ENCODE results near the gene CFD. TPM values are rescaled to one million over a fixed set of nuclear protein-coding genes. Genes with fewer than 3 reads are reported as not detected.

The CFD gene
- total RNA-seq, 1 experiment from 2014 or later = 1.7 TPM

DNA sequence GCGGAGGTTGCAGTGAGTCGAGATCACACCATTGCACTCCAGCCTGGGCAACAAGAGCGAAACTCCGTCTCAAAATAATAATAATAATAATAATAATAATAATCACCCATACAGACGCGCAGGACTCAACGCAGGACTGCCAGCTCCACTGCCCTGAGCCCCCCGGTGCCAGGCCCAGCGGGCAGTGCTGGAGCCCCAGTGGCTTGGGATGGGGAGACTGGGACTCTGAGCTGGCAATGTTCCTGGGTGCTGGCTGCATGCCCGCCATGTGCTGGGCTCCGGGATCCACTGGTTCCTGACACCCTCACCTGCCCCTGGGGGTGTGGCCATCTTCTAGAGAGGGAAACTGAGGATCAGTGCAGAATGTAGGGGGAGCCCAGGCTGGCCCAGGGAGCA, 32.2 kb upstream of the CFD start (continued):
- TF ChIP-seq, protein P1, sequence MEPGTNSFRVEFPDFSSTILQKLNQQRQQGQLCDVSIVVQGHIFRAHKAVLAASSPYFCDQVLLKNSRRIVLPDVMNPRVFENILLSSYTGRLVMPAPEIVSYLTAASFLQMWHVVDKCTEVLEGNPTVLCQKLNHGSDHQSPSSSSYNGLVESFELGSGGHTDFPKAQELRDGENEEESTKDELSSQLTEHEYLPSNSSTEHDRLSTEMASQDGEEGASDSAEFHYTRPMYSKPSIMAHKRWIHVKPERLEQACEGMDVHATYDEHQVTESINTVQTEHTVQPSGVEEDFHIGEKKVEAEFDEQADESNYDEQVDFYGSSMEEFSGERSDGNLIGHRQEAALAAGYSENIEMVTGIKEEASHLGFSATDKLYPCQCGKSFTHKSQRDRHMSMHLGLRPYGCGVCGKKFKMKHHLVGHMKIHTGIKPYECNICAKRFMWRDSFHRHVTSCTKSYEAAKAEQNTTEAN (CRISPR knock-in tag; IDR thresholded peaks at IDR 0.05) = no peak
- TF ChIP-seq OVOL2 (CRISPR knock-in tag; IDR thresholded peaks at IDR 0.05; ENCODE audit: borderline replicate concordance) = no peak

DNA sequence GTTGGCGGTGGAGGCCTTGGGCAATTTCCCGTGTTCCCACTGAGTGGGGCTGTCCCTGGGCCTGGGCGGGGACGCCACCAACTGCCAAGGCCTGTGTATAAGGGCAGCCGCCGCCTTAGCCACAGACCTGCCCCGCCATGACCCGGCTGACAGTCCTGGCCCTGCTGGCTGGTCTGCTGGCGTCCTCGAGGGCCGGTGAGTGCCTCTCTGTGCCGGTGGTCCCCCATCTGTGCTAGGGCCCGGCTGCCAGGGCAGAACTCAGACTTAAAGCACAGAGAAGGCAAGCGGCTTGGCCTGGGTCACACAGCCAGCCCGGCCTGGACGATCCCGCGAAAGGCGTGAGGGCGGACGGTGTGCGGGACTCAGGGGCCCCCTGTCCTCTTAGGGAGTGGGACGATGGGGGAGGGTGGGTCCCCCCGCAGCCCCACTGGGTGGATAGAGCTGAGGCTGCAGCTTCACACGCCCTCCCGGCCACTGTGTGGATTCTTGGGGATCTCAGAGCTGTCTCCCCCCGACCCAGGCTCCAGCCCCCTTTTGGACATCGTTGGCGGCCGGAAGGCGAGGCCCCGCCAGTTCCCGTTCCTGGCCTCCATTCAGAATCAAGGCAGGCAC, 31.6 kb upstream of the CFD start, which contains the start of gene AZU1:
Gene AZU1, plus strand, starts transcription at position 128 of the 612 bp plus-strand sequence. Its CDS starts 10 bp downstream, at position 138.
- ATAC-seq (no peak; the same call in 1 of the 2 replicates), DNase-seq (ENCODE audit: low spot score) (no peak)
- Mint-ChIP-seq H3K27me3 (ENCODE audit: low read depth) (no peaks in the 10 kb centered on the region), H3K4me1 (peaks cover 7% of the 10 kb centered on the region), H3K36me3 (no peaks in the 10 kb centered on the region), H3K4me3 (no peak within 1 kb of the TSS), H3K9me3 (no peaks in the 10 kb centered on the region), H3K27ac (no peak within 1 kb of the TSS)
- TF ChIP-seq, protein P2, sequence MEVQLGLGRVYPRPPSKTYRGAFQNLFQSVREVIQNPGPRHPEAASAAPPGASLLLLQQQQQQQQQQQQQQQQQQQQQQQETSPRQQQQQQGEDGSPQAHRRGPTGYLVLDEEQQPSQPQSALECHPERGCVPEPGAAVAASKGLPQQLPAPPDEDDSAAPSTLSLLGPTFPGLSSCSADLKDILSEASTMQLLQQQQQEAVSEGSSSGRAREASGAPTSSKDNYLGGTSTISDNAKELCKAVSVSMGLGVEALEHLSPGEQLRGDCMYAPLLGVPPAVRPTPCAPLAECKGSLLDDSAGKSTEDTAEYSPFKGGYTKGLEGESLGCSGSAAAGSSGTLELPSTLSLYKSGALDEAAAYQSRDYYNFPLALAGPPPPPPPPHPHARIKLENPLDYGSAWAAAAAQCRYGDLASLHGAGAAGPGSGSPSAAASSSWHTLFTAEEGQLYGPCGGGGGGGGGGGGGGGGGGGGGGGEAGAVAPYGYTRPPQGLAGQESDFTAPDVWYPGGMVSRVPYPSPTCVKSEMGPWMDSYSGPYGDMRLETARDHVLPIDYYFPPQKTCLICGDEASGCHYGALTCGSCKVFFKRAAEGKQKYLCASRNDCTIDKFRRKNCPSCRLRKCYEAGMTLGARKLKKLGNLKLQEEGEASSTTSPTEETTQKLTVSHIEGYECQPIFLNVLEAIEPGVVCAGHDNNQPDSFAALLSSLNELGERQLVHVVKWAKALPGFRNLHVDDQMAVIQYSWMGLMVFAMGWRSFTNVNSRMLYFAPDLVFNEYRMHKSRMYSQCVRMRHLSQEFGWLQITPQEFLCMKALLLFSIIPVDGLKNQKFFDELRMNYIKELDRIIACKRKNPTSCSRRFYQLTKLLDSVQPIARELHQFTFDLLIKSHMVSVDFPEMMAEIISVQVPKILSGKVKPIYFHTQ (CRISPR knock-in tag; IDR thresholded peaks at IDR 0.05) = no peak
- TF ChIP-seq CBFB (CRISPR knock-in tag; IDR thresholded peaks at IDR 0.05; ENCODE audit: low read depth) (no peak), ZBTB21 (CRISPR knock-in tag; IDR thresholded peaks at IDR 0.05; ENCODE audit: borderline replicate concordance) (no peak), SOX15 (CRISPR knock-in tag; IDR thresholded peaks at IDR 0.05) (no peak), ZNF396 (CRISPR knock-in tag; IDR thresholded peaks at IDR 0.05; ENCODE audit: borderline replicate concordance) (no peak), JUN (CRISPR knock-in tag; IDR thresholded peaks at IDR 0.05) (no peak), PRRX2 (CRISPR knock-in tag; IDR thresholded peaks at IDR 0.05) (no peak), ZNF423 (CRISPR knock-in tag; IDR thresholded peaks at IDR 0.05) (no peak), ELF4 (CRISPR knock-in tag; IDR thresholded peaks at IDR 0.05; ENCODE audit: low read depth) (no peak), SMAD3 (CRISPR knock-in tag; IDR thresholded peaks at IDR 0.05; ENCODE audit: borderline replicate concordance) (no peak), TP53 (CRISPR knock-in tag; IDR thresholded peaks at IDR 0.05) (no peak), NR2C2 (CRISPR knock-in tag; IDR thresholded peaks at IDR 0.05) (no peak), NR3C1 (CRISPR knock-in tag; conservative IDR thresholded peaks at IDR 0.05; ENCODE audit: low read depth) (no peak), GABPB1 (CRISPR knock-in tag; IDR thresholded peaks at IDR 0.05) (no peak), ZNF219 (CRISPR knock-in tag; IDR thresholded peaks at IDR 0.05; ENCODE audit: borderline replicate concordance) (no peak)
- TF ChIP-seq, protein P3, sequence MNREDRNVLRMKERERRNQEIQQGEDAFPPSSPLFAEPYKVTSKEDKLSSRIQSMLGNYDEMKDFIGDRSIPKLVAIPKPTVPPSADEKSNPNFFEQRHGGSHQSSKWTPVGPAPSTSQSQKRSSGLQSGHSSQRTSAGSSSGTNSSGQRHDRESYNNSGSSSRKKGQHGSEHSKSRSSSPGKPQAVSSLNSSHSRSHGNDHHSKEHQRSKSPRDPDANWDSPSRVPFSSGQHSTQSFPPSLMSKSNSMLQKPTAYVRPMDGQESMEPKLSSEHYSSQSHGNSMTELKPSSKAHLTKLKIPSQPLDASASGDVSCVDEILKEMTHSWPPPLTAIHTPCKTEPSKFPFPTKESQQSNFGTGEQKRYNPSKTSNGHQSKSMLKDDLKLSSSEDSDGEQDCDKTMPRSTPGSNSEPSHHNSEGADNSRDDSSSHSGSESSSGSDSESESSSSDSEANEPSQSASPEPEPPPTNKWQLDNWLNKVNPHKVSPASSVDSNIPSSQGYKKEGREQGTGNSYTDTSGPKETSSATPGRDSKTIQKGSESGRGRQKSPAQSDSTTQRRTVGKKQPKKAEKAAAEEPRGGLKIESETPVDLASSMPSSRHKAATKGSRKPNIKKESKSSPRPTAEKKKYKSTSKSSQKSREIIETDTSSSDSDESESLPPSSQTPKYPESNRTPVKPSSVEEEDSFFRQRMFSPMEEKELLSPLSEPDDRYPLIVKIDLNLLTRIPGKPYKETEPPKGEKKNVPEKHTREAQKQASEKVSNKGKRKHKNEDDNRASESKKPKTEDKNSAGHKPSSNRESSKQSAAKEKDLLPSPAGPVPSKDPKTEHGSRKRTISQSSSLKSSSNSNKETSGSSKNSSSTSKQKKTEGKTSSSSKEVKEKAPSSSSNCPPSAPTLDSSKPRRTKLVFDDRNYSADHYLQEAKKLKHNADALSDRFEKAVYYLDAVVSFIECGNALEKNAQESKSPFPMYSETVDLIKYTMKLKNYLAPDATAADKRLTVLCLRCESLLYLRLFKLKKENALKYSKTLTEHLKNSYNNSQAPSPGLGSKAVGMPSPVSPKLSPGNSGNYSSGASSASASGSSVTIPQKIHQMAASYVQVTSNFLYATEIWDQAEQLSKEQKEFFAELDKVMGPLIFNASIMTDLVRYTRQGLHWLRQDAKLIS (CRISPR knock-in tag; IDR thresholded peaks at IDR 0.05; ENCODE audit: borderline replicate concordance) = no peak
- TF ChIP-seq, protein P4, sequence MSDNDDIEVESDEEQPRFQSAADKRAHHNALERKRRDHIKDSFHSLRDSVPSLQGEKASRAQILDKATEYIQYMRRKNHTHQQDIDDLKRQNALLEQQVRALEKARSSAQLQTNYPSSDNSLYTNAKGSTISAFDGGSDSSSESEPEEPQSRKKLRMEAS (CRISPR knock-in tag; IDR thresholded peaks at IDR 0.05) = no peak
- TF ChIP-seq, protein P5, sequence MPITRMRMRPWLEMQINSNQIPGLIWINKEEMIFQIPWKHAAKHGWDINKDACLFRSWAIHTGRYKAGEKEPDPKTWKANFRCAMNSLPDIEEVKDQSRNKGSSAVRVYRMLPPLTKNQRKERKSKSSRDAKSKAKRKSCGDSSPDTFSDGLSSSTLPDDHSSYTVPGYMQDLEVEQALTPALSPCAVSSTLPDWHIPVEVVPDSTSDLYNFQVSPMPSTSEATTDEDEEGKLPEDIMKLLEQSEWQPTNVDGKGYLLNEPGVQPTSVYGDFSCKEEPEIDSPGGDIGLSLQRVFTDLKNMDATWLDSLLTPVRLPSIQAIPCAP (CRISPR knock-in tag; IDR thresholded peaks at IDR 0.05) = no peak
- POLR2A ChIA-PET = no interaction called here
- CTCF ChIA-PET = no interaction called here

All from WTC11 (cell line).